Hepatocyte (in vitro differentiated cells): ENCODE data around the gene LMBRD2. TPM values are rescaled to one million over a fixed set of nuclear protein-coding genes. Genes with fewer than 3 reads are reported as not detected.

Source experiments
- DNase-seq: peaks from one replicate; pipeline ENCODE4 v3.0.0-alpha.2; 2016; ENCODE audit warnings: low spot score
- H2AFZ ChIP-seq: fragments of 200-600 bp; sonication (generic); 2 replicates; pipeline ENCODE4 v1.6.0; 2016; ENCODE audit warnings: antibody characterized with exemption, mild to moderate bottlenecking
- H3K27ac ChIP-seq: fragments of 200-600 bp; sonication (generic); 2 replicates; pipeline ENCODE4 v1.5.1; 2016; ENCODE audit warnings: mild to moderate bottlenecking
- H3K27me3 ChIP-seq: fragments of 200-600 bp; sonication (generic); 2 replicates; pipeline ENCODE4 v1.6.1; 2016
- H3K36me3 ChIP-seq: fragments of 200-600 bp; sonication (generic); replicated peaks from 2 replicates; pipeline ENCODE4 v1.5.1; 2016; ENCODE audit warnings: low read depth; ENCODE audit not compliant: insufficient read depth
- H3K4me1 ChIP-seq: fragments of 200-600 bp; sonication (generic); 2 replicates; pipeline ENCODE4 v1.5.1; 2016; ENCODE audit warnings: mild to moderate bottlenecking, moderate library complexity; ENCODE audit not compliant: insufficient read depth
- H3K4me2 ChIP-seq: fragments of 200-600 bp; sonication (generic); 2 replicates; pipeline ENCODE4 v1.6.0; 2016
- H3K4me3 ChIP-seq: fragments of 200-600 bp; sonication (generic); 2 replicates; pipeline ENCODE4 v1.5.1; 2016; ENCODE audit warnings: mild to moderate bottlenecking
- H3K79me2 ChIP-seq: fragments of 200-600 bp; sonication (generic); 2 replicates; pipeline ENCODE4 v1.6.0; 2017; ENCODE audit warnings: mild to moderate bottlenecking
- H3K9me2 ChIP-seq: fragments of 200-600 bp; sonication (generic); replicated peaks from 2 replicates; pipeline ENCODE4 v1.6.0; 2017; ENCODE audit warnings: mild to moderate bottlenecking; ENCODE audit not compliant: insufficient read depth
- H3K9me3 ChIP-seq: fragments of 200-600 bp; sonication (generic); 2 replicates; pipeline ENCODE4 v1.5.1; 2016; ENCODE audit warnings: low read depth, mild to moderate bottlenecking
- H4K20me1 ChIP-seq: fragments of 200-600 bp; sonication (generic); 2 replicates; pipeline ENCODE4 v1.6.0; 2016; ENCODE audit warnings: mild to moderate bottlenecking; ENCODE audit not compliant: insufficient read depth, poor library complexity, severe bottlenecking
- EZH2 ChIP-seq: fragments of 200-600 bp; sonication (generic); IDR thresholded peaks from 2 replicates; pipeline ENCODE4 v1.6.1; 2016; ENCODE audit warnings: antibody characterized with exemption, mild to moderate bottlenecking, borderline replicate concordance
- EZH2phosphoT487 ChIP-seq: fragments of 200-600 bp; sonication (generic); IDR thresholded peaks from one replicate; pipeline ENCODE4 v1.6.1; 2018; ENCODE audit warnings: antibody characterized with exemption, mild to moderate bottlenecking, low read depth, moderate library complexity; ENCODE audit not compliant: unreplicated experiment, severe bottlenecking
- WGBS: methylation state at CpG from one replicate; pipeline ENCODE4 v1.1.6; 2016; ENCODE audit warnings: low lambda C conversion rate; ENCODE audit errors: missing lambda C conversion rate; 5-methylcytosine and 5-hydroxymethylcytosine counted together
- polyA plus RNA-seq: library from polyadenylated mRNA; unstranded; fragments of >200 nt; fragmentation: Nextera tagmentation; extraction: Ambion mirVana; gene quantifications from 2 replicates; pipeline ENCODE4 v1.2.1, GENCODE V29; 2016
- total RNA-seq: library from RNA; depleted of rRNA; stranded (reverse); fragments of >200 nt; gene quantifications from 2 replicates; pipeline ENCODE4 v1.2.3, GENCODE V29; 2014
- TF ChIP-seq, protein P1 (sequence below): fragments of 200-600 bp; sonication (generic); IDR thresholded peaks from 2 replicates; pipeline ENCODE4 v1.5.1; 2016; ENCODE audit warnings: antibody characterized with exemption, mild to moderate bottlenecking; ENCODE audit not compliant: poor library complexity

The LMBRD2 gene
- total and polyA plus RNA-seq, 2 experiments from 2014 or later = 4.5 to 27.9 TPM

DNA sequence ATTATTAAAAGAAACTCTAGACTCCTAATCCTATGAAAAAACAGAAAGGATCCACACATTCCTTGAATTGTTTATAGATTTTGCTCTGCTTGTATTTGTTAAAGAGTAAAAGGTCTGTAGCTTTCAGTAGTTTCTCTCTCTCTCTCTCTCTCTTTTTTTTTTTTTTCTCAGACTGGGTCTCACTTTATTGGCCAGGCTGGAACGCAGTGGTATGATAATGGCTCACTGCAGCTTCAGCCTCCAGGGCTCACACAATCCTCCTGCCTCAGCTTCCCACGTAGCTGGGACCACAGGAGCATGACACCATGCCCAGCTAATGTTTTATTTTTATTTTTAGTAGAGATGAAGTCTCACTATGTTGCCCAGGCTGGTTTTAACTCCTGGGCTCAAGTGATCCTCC, 94.3 kb downstream of the LMBRD2 start:
- no peak overlapping the region for H3K4me2 ChIP-seq
- WGBS = 40% methylated on average over 2 of the region's 2 CpGs

DNA sequence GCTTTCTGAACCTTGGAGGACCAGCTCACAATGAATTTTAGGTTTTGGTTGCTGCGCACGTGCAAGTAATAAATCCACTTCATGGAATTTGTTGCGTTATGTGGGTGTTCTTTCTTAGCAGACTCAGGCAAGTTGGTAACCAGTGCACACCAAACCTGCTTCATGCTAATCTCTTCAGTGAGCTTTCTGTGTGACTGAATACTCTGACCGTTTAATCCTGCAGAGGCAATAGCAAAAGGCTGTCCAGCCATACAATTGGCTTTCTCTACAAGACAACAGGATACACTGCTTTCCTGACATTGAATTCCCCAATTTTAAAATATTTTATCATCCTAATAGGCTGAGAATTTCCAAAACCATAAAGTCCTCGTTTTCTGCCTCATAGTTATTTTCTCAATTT, 95.3 kb downstream of the LMBRD2 start:
- peaks cover 7% of the 10 kb centered on the region for H3K4me1 ChIP-seq
- no peak overlapping the region for H3K27ac ChIP-seq
- no peaks in the 10 kb centered on the region for H3K9me3 ChIP-seq
- no peak for DNase-seq
- H4K20me1 ChIP-seq = no peaks in the 10 kb centered on the region
- 72% methylated on average over 5 of the region's 5 CpGs for WGBS
- H3K27me3 ChIP-seq = no peaks in the 10 kb centered on the region
- no peak overlapping the region for H3K4me2 ChIP-seq
- H3K36me3 ChIP-seq = no peaks in the 10 kb centered on the region
- TF ChIP-seq, protein P1, sequence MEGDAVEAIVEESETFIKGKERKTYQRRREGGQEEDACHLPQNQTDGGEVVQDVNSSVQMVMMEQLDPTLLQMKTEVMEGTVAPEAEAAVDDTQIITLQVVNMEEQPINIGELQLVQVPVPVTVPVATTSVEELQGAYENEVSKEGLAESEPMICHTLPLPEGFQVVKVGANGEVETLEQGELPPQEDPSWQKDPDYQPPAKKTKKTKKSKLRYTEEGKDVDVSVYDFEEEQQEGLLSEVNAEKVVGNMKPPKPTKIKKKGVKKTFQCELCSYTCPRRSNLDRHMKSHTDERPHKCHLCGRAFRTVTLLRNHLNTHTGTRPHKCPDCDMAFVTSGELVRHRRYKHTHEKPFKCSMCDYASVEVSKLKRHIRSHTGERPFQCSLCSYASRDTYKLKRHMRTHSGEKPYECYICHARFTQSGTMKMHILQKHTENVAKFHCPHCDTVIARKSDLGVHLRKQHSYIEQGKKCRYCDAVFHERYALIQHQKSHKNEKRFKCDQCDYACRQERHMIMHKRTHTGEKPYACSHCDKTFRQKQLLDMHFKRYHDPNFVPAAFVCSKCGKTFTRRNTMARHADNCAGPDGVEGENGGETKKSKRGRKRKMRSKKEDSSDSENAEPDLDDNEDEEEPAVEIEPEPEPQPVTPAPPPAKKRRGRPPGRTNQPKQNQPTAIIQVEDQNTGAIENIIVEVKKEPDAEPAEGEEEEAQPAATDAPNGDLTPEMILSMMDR = no peak
- TF ChIP-seq EZH2 (no peak), EZH2phosphoT487 (no peak)
- H3K9me2 ChIP-seq = no peaks in the 10 kb centered on the region
- H3K79me2 ChIP-seq = no peaks in the 10 kb centered on the region
- H2AFZ ChIP-seq = no peak overlapping the region
- no peak overlapping the region for H3K4me3 ChIP-seq

More for the DNA sequence above, 94.3 kb downstream of the LMBRD2 start:
- DNase-seq = no peak
- Histone ChIP-seq H3K9me3 (no peaks in the 10 kb centered on the region), H3K9me2 (no peaks in the 10 kb centered on the region), H2AFZ (no peak overlapping the region), H3K27ac (no peak overlapping the region), H3K79me2 (no peaks in the 10 kb centered on the region), H3K4me3 (no peak overlapping the region), H3K27me3 (no peaks in the 10 kb centered on the region), H4K20me1 (no peaks in the 10 kb centered on the region), H3K4me1 (peaks cover 7% of the 10 kb centered on the region), H3K36me3 (no peaks in the 10 kb centered on the region)
- no peak for TF ChIP-seq EZH2phosphoT487
- TF ChIP-seq, protein P1 = no peak
- TF ChIP-seq EZH2 = no peak

- no peaks in the 10 kb centered on the region for H3K27me3 ChIP-seq
- no peak overlapping the region for H3K4me3 ChIP-seq
- H4K20me1 ChIP-seq = no peaks in the 10 kb centered on the region
- TF ChIP-seq EZH2 (no peak), EZH2phosphoT487 (no peak)
- TF ChIP-seq, protein P1 = no peak
- peaks cover 7% of the 10 kb centered on the region for H3K4me1 ChIP-seq
- no peak for DNase-seq
- H3K4me2 ChIP-seq = no peak overlapping the region
- no peak overlapping the region for H2AFZ ChIP-seq
- no peak overlapping the region for H3K27ac ChIP-seq
- H3K9me2 ChIP-seq = no peaks in the 10 kb centered on the region
- H3K79me2 ChIP-seq = no peaks in the 10 kb centered on the region
- 65% methylated on average over 5 of the region's 5 CpGs for WGBS
- no peaks in the 10 kb centered on the region for H3K9me3 ChIP-seq
- H3K36me3 ChIP-seq = no peaks in the 10 kb centered on the region
Observed at GRCh38 chr5:36055984-36056383, 95.7 kb downstream of the LMBRD2 start.

DNA sequence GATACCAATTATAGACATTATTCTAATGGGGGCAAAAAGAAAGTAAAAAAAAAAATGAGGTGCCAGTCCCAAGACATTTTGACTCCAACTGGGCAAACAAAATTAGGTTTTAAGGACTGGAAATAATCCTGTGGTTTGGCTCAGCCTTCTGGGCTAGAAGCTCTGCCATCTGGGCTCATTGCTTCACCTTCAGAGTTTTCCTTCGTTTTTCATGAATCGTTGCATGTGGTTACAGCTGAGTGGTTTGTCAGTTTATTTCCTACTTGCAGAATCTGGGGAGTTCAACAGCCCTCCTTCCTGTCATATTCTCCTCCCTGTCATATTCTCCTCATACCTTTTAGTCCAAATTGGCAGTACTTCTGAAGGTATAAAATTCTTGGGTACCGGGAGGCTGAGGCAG, 97.0 kb downstream of the LMBRD2 start:
- no peaks in the 10 kb centered on the region for H3K79me2 ChIP-seq
- DNase-seq = no peak
- H3K27ac ChIP-seq = no peak overlapping the region
- 85% methylated on average over 3 of the region's 3 CpGs for WGBS
- TF ChIP-seq EZH2 (no peak), EZH2phosphoT487 (no peak)
- TF ChIP-seq, protein P1 = no peak
- no peaks in the 10 kb centered on the region for H3K27me3 ChIP-seq
- H3K4me3 ChIP-seq = no peak overlapping the region
- H3K36me3 ChIP-seq = no peaks in the 10 kb centered on the region
- H3K9me3 ChIP-seq = no peaks in the 10 kb centered on the region
- no peak overlapping the region for H3K4me2 ChIP-seq
- H3K9me2 ChIP-seq = no peaks in the 10 kb centered on the region
- no peak overlapping the region for H2AFZ ChIP-seq
- H4K20me1 ChIP-seq = no peaks in the 10 kb centered on the region
- peaks cover 4% of the 10 kb centered on the region for H3K4me1 ChIP-seq
